HG03571 (cell line): ENCODE data around the gene TMEM181.
"Not testable (repeated sequence)": the region's sequence is repeated elsewhere in the genome, so short reads cannot be mapped to it uniquely, and the experiment has no call there.

Experiments
- ATAC-seq: cut with Tn5 transposase; IDR thresholded peaks from one replicate; pipeline ENCODE4 v1.9.1; 2021; ENCODE audit not compliant: unreplicated experiment

Gene TMEM181

GRCh38 chr6:158655569-158656450, 95.9 kb downstream of the TMEM181 start:
- no peak for ATAC-seq

GRCh38 chr6:158656986-158657385, 97.1 kb downstream of the TMEM181 start:
- ATAC-seq = not testable (repeated sequence)

GRCh38 chr6:158660333-158660754, 100.5 kb downstream of the TMEM181 start:
- ATAC-seq = no peak

- no peak for ATAC-seq
Observed at GRCh38 chr6:158661156-158661685, 101.3 kb downstream of the TMEM181 start.

- ATAC-seq = no peak
Observed at GRCh38 chr6:158662607-158662953, 102.7 kb downstream of the TMEM181 start.

- no peak for ATAC-seq
Observed at GRCh38 chr6:158662954-158663624, 103.2 kb downstream of the TMEM181 start.

GRCh38 chr6:158663625-158664165, 103.8 kb downstream of the TMEM181 start:
- no peak for ATAC-seq

GRCh38 chr6:158665332-158665731, 105.4 kb downstream of the TMEM181 start:
- ATAC-seq = no peak

- no peak for ATAC-seq
Observed at GRCh38 chr6:158666628-158667359, 106.9 kb downstream of the TMEM181 start.

GRCh38 chr6:158667360-158667981, 107.6 kb downstream of the TMEM181 start:
- ATAC-seq = no peak

- no peak for ATAC-seq
Observed at GRCh38 chr6:158668707-158669103, 108.8 kb downstream of the TMEM181 start.

GRCh38 chr6:158669145-158670035, 109.5 kb downstream of the TMEM181 start:
- ATAC-seq = no peak

GRCh38 chr6:158672119-158672518, 112.2 kb downstream of the TMEM181 start:
- not testable (repeated sequence) for ATAC-seq

- ATAC-seq = no peak
Observed at GRCh38 chr6:158672726-158673125, 112.8 kb downstream of the TMEM181 start.

GRCh38 chr6:158674342-158675131, 114.6 kb downstream of the TMEM181 start:
- no peak for ATAC-seq

- not testable (repeated sequence) for ATAC-seq
Observed at GRCh38 chr6:158677094-158677493, 117.2 kb downstream of the TMEM181 start.

GRCh38 chr6:158677906-158678578, 118.2 kb downstream of the TMEM181 start:
- no peak for ATAC-seq

- ATAC-seq = no peak
Observed at GRCh38 chr6:158680015-158680414, 120.1 kb downstream of the TMEM181 start.
